Fibroblast of the aortic adventitia (primary cell): ENCODE results near the gene EHBP1L1. TPM values are rescaled to one million over a fixed set of nuclear protein-coding genes. Genes with fewer than 3 reads are reported as not detected.

Source experiments
- DNase-seq: peaks from one replicate; pipeline ENCODE4 v3.0.0-alpha.2; 2010; ENCODE audit warnings: low read depth
- H3K4me3 ChIP-seq: 2 replicates; pipeline ENCODE4 v1.5.1; 2011; ENCODE audit warnings: low read depth, mild to moderate bottlenecking, control low read depth, low read length, moderate library complexity
- CTCF ChIP-seq: IDR thresholded peaks from 2 replicates; pipeline ENCODE4 v1.5.1; 2011; ENCODE audit warnings: mild to moderate bottlenecking, low read length, control low read depth, inconsistent platforms; ENCODE audit not compliant: insufficient read depth
- total RNA-seq: library from RNA; depleted of rRNA; stranded (reverse); fragments of >200 nt; gene quantifications from 2 replicates; pipeline ENCODE4 v1.2.3, GENCODE V29; 2012; ENCODE audit warnings: low replicate concordance

The EHBP1L1 gene
- total RNA-seq, 1 donor = 52.2 TPM

- H3K4me3 ChIP-seq = no peak overlapping the region
- no peak for DNase-seq
- no peak for TF ChIP-seq CTCF
These were observed 54.4 kb downstream of the EHBP1L1 start for GRCh38 chr11:65630215-65630614.

DNA sequence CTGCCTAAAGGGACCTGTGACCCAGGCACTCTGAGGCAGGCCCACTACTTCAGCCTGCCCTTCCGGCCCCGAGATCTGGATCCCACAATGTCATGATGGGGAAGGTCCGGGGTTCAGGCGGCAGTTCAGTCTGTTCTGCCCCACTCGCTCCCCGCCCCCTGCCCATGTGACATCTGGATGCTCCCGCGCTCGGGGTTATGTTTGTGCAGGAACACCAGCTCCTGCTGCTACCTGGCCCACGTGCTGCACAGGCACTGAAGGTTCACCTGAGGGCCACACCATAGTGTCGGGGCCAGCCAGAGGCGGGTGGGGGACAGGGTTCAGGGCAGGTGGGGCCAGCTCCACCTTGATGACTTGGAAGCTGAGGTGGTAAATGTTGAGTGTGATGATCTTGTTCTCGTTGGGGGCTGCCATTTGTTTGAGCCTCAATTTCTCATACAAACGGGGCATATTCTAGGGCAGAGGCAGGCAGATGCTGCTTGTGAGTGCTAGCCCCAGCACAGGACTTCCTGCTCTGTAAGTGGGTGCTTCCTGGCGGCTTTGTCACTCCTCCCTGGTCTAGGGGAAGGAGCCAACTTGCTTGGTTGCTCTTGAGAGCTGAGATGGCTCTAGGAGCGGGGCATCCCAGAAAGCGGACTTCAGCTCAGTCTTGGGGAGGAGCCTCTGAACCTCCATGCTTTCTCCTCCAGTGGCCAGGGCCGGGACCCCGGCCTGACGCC, 57.7 kb downstream of the EHBP1L1 start:
- TF ChIP-seq CTCF = no peak
- no peak overlapping the region for H3K4me3 ChIP-seq
- DNase-seq = no peak

DNA sequence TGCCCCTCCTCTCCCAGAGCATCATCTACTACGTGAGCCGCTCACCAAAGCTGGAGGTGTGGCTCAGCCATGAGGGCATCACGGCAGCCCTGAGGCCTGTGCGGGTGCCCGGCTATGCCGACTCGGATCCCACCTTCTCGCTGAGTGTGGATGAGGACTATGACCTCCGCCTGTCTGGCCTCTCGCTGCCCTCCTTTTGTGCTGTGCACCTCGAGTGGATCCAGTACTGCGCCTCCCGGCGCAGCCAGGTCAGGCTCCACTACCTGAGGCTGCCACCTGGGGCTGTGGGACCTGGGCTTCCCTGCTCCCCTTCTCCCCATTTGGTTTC, 58.2 kb downstream of the EHBP1L1 start:
- DNase-seq = no peak
- no peak overlapping the region for H3K4me3 ChIP-seq
- TF ChIP-seq CTCF = no peak

DNA sequence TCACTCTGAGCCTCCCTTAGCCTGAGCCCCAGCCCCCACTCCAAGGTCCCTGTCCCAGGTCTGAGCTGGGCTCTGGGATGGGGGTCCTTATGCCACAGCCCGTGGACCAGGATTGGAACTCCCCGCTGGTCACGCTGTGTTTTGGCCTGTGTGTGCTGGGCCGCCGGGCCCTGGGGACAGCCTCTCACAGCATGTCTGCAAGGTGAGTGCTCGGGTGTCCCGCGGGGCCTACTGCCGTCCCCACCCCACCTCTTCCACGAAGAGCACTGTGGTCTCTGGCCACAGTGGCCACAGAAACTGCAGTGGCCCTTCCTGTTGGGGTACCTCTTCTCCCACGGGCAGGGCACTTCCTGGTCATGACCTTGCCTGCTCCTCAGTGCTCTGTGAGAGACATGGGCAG, 58.6 kb downstream of the EHBP1L1 start:
- no peak for DNase-seq
- H3K4me3 ChIP-seq = no peak overlapping the region
- TF ChIP-seq CTCF = no peak

- TF ChIP-seq CTCF = no peak
- DNase-seq = no peak
- no peak overlapping the region for H3K4me3 ChIP-seq
These were observed 59.3 kb downstream of the EHBP1L1 start for GRCh38 chr11:65634905-65635731.

DNA sequence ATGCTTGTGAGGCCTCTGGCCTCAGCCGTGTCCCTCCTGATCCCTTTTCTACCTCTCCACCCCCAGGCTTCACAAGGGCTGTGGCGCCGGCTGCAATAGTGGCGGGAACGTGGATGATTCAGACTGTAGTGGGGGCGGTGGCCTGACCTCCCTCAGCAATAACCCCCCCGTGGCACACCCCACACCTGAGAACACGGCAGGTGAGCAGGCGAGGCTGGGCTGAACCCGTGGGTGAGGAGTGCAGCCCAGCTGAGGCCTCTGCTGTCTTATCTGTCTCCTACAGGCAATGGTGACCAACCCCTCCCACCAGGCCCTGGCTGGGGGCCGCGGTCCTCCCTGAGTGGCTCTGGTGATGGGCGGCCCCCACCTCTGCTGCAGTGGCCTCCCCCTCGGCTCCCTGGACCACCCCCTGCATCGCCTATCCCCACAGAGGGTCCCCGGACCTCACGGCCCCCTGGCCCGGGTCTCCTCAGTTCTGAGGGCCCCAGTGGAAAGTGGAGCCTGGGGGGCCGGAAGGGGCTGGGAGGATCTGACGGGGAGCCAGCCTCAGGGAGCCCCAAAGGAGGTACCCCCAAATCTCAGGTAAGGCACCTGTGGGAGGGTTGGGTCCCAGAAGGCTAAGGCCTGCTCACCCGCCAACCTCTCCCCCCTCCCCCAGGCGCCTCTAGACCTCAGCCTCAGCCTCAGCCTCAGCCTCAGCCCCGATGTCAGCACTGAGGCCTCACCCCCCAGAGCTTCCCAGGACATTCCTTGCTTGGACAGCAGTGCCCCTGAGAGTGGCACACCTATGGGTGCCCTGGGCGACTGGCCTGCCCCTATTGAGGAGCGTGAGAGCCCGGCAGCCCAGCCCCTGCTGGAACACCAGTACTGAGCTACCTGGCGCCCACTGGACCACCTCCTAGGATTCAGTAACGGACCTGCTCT, 60.5 kb downstream of the EHBP1L1 start:
- TF ChIP-seq CTCF = no peak
- no peak overlapping the region for H3K4me3 ChIP-seq
- no peak for DNase-seq
